ENCODE results near the gene E2F7. TPM values are rescaled to one million over a fixed set of nuclear protein-coding genes. Genes with fewer than 3 reads are reported as not detected.
"Not testable (repeated sequence)": the region's sequence is repeated elsewhere in the genome, so short reads cannot be mapped to it uniquely, and the experiment has no call there.

E2F7 gene
- total RNA-seq, 1 donor from 2014 or later = 0.29 TPM

DNA sequence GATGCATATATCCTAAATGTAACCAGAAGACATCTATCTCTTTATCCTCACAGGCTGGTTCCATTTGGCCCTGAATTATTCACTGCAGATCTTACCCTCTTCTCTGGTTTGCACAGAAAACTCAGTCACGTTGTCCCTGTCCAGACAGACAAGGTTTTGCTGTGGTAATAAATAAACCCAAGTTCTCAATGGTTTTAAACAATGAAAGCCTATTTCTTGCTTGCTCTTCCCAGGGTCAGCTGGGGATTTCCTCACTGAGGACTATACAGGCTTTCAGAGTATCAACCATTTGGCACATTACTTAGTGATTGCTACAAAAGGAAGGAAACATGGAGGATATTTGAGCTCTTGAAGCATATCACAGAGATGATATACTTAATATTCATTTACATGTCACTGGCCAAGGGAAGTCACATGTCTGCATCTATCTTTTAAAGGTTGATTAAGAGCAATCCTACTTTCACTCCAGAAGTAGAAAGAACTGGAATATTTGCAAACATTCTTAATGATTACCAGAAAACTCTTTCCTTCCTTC, 24.4 kb upstream of the E2F7 start:
- Histone ChIP-seq H3K36me3 (no peaks in the 10 kb centered on the region), H3K27ac (no peak overlapping the region), H3K4me1 (no peaks in the 10 kb centered on the region), H3K9me3 (no peaks in the 10 kb centered on the region), H3K27me3 (no peaks in the 10 kb centered on the region), H3K4me3 (no peak overlapping the region)
- no peak for ATAC-seq
- DNase-seq = no peak
- TF ChIP-seq, protein P1, sequence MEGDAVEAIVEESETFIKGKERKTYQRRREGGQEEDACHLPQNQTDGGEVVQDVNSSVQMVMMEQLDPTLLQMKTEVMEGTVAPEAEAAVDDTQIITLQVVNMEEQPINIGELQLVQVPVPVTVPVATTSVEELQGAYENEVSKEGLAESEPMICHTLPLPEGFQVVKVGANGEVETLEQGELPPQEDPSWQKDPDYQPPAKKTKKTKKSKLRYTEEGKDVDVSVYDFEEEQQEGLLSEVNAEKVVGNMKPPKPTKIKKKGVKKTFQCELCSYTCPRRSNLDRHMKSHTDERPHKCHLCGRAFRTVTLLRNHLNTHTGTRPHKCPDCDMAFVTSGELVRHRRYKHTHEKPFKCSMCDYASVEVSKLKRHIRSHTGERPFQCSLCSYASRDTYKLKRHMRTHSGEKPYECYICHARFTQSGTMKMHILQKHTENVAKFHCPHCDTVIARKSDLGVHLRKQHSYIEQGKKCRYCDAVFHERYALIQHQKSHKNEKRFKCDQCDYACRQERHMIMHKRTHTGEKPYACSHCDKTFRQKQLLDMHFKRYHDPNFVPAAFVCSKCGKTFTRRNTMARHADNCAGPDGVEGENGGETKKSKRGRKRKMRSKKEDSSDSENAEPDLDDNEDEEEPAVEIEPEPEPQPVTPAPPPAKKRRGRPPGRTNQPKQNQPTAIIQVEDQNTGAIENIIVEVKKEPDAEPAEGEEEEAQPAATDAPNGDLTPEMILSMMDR (IDR thresholded peaks at IDR 0.05) = no peak
- intact Hi-C loops (cut with DNase I) = no loop called here

DNA sequence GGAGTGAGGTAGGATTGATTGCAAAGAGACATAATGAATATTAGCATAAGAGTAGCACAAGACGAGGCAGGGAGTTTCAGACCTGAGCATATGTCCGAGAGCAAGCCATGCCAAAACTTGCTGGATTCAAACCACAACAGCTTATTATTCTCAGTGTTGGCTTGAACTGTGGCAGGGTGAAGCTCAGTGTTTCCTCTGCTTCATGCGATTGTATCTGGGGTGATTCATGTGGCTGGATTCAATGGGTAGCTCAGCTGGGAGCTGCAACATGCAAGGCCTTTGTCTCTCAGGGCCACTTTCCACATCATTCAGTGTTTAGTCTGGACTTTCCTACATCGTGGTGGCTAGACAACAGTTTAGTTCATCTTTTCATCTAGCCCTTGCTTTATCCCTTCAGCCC, 22.1 kb upstream of the E2F7 start:
- DNase-seq (no peak), ATAC-seq (no peak)
- Histone ChIP-seq H3K4me1 (no peaks in the 10 kb centered on the region), H3K36me3 (no peaks in the 10 kb centered on the region), H3K9me3 (no peaks in the 10 kb centered on the region), H3K4me3 (no peak overlapping the region), H3K27ac (no peak overlapping the region), H3K27me3 (no peaks in the 10 kb centered on the region)
- TF ChIP-seq, protein P1 (IDR thresholded peaks at IDR 0.05) = no peak
- intact Hi-C loops (cut with DNase I) = no loop called here

DNA sequence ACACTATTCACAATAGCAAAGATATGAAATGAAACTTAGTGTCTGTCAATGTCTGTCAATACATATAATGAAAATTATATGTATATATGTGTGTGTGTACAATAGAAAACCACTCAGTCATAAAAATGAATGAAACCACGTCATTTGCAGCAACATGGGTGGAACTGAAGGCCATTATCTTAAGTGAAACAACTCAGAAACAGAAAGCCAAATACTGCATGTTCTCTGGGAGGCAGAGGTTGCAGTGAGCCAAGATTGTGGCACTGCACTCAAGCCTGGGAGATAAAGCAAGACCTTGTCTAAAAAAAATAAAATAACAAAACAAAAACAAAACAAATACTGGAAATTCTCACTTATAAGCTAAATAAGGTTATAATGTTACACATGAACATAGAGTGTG, 16.7 kb upstream of the E2F7 start:
- intact Hi-C loops (cut with DNase I) = no loop called here
- DNase-seq (no peak), ATAC-seq (no peak)
- Histone ChIP-seq H3K27me3 (no peaks in the 10 kb centered on the region), H3K4me3 (no peak overlapping the region), H3K27ac (no peak overlapping the region), H3K4me1 (no peaks in the 10 kb centered on the region), H3K36me3 (no peaks in the 10 kb centered on the region), H3K9me3 (no peaks in the 10 kb centered on the region)
- TF ChIP-seq, protein P1 (IDR thresholded peaks at IDR 0.05) = no peak

DNA sequence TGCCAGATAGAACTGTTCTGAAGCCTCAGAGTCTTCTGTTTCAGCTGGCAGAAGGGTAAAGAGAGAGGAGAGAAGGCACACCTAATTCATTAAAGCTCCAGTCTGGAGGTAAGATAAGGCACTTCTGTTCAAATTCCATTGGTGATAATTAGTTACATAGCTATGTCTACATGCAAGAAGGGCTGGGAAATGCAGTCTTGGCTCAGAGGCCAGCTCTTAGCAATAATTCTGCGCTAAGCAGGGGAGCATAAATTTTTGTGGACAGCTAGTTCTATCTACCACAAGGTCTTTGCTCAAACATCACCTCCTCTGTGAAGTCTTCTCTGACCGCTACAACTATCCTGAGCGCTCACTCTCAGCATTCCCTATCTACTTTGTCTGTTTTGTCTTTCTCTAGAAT, 14.3 kb upstream of the E2F7 start:
- DNase-seq (no peak), ATAC-seq (no peak)
- Histone ChIP-seq H3K27ac (no peak overlapping the region), H3K4me3 (no peak overlapping the region), H3K9me3 (no peaks in the 10 kb centered on the region), H3K36me3 (no peaks in the 10 kb centered on the region), H3K4me1 (no peaks in the 10 kb centered on the region), H3K27me3 (no peaks in the 10 kb centered on the region)
- intact Hi-C loops (cut with DNase I) = no loop called here
- TF ChIP-seq, protein P1 (IDR thresholded peaks at IDR 0.05) = no peak

DNA sequence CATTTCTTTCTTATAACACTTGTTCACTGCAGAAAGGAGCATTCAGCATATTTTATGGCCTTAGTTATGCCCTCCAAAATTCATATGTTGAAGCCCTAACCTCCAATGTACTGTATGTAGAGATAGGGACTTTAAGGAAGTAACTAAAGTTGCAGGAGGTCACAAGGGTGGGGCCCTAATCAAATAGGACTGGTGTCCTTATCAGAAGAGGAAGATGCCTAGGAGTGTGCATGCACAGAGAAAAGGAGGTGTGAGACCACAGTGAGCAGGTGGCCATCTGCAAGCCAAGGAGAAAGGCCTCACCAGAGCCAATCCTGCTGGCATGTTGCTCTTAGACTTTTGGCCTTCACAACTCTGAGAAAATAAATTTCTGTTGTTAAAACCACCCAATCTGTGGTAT, 12.9 kb upstream of the E2F7 start:
- Histone ChIP-seq H3K4me1 (no peaks in the 10 kb centered on the region), H3K36me3 (no peaks in the 10 kb centered on the region), H3K27me3 (no peaks in the 10 kb centered on the region), H3K9me3 (no peaks in the 10 kb centered on the region), H3K27ac (no peak overlapping the region), H3K4me3 (no peak overlapping the region)
- TF ChIP-seq, protein P1 (IDR thresholded peaks at IDR 0.05) = no peak
- ATAC-seq = no peak
- intact Hi-C loops (cut with DNase I) = no loop called here
- DNase-seq = no peak

DNA sequence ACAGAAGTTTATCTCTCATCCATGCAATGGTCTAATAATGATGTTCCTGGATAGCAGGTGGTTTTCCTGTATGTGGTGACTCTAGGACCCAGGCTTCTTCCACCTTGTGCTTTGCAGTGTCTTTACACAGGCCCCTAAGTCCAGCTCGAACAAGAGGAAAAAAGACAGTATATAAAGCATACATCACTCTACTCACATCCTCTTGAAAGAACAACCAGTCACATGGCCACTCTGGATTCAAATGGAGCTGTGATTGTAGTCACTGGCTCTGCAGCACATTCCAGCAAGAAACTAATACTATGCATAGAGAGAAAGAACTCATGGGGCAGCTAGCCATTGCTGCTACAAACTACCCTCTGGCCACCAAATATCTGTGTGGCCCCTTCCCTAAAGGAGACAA, 11.5 kb upstream of the E2F7 start:
- no peaks in the 10 kb centered on the region for H3K9me3 ChIP-seq
- ATAC-seq (no peak), DNase-seq (no peak)
- no peak overlapping the region for H3K27ac ChIP-seq
- intact Hi-C loops (cut with DNase I) = no loop called here
- no peaks in the 10 kb centered on the region for H3K27me3 ChIP-seq
- no peak overlapping the region for H3K4me3 ChIP-seq
- H3K36me3 ChIP-seq = no peaks in the 10 kb centered on the region
- no peaks in the 10 kb centered on the region for H3K4me1 ChIP-seq
- TF ChIP-seq, protein P1 (IDR thresholded peaks at IDR 0.05) = no peak

DNA sequence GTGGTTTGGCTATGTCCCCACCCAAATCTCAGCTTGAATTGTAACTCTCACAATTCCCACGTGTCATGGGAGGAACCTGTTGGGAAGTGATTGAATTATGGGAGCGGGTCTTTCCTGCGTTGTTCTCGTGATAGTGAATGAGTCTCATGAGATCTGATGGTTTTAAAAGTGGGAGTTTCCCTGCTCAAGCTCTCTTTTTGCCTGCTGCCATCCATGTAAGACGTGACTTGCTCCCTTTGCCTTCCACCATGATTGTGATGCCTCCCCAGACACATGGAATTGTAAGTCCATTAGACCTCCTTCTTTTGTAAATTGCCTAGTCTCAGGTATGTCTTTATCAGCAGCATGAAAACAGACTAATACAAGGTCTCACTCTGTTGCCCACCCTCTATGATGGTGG, 8.5 kb upstream of the E2F7 start:
- H3K9me3 ChIP-seq; H3K4me3 ChIP-seq; DNase-seq; ATAC-seq; H3K36me3 ChIP-seq; intact Hi-C loops (cut with DNase I); H3K4me1 ChIP-seq; H3K27me3 ChIP-seq; H3K27ac ChIP-seq: not testable (repeated sequence)

Data from upper lobe of right lung (tissue), 1 donor.